PC-9 (cell line): ENCODE results near the gene BRD4. TPM values are rescaled to one million over a fixed set of nuclear protein-coding genes. Genes with fewer than 3 reads are reported as not detected.

Experiments
- BruUV-seq: library from RNA; stranded (reverse); fragments of 400-500 nt; replicated peaks from 2 replicates; lab custom pipeline; 2021; lab: Mats Ljungman, UMichigan
- CTCF ChIA-PET: fragments of 300-600 bp; sonication (Branson Sonifier 250); formaldehyde crosslinking; loops from one replicate; lab custom pipeline; 2022; ENCODE audit warnings: antibody characterized with exemption; lab: Charles Lee
- POLR2A ChIA-PET: fragments of 300-600 bp; sonication (Branson Sonifier 250); formaldehyde crosslinking; loops from one replicate; lab custom pipeline; 2022; ENCODE audit warnings: antibody characterized with exemption; ENCODE audit not compliant: unreplicated experiment; lab: Charles Lee
- DNase-seq, 2 experiments: peaks; one replicate each; pipeline versions ENCODE4 v3.0.0 to v3.0.0-alpha.2; 2015 to 2022; ENCODE audit warnings: mixed read lengths in 1 of 2
- H2AFZ ChIP-seq: fragments of 200-600 bp; sonication (generic); 2 replicates; pipeline ENCODE4 v1.8.1; 2017; ENCODE audit warnings: antibody characterized with exemption
- H3F3A ChIP-seq: fragments of 200-600 bp; sonication (generic); 2 replicates; pipeline ENCODE4 v1.8.1; 2017; ENCODE audit warnings: antibody characterized with exemption, mild to moderate bottlenecking, low read depth; ENCODE audit not compliant: insufficient read depth
- H3K27ac ChIP-seq: fragments of 200-600 bp; sonication (generic); 2 replicates; pipeline ENCODE4 v1.6.1; 2016; ENCODE audit warnings: mixed run types
- H3K27me3 ChIP-seq: fragments of 200-600 bp; sonication (generic); 2 replicates; pipeline ENCODE4 v1.6.1; 2016; ENCODE audit warnings: low read depth, mixed run types; ENCODE audit not compliant: insufficient read depth
- H3K36me3 ChIP-seq: fragments of 200-600 bp; sonication (generic); 2 replicates; pipeline ENCODE4 v1.6.1; 2016; ENCODE audit warnings: low read depth, mixed run types
- H3K4me1 ChIP-seq: fragments of 200-600 bp; sonication (generic); replicated peaks from 2 replicates; pipeline ENCODE4 v1.6.1; 2016; ENCODE audit warnings: mixed run types; ENCODE audit not compliant: insufficient read depth
- H3K4me2 ChIP-seq: fragments of 200-600 bp; sonication (generic); 2 replicates; pipeline ENCODE4 v1.6.1; 2017; ENCODE audit warnings: mixed run types
- H3K4me3 ChIP-seq: fragments of 200-600 bp; sonication (generic); 2 replicates; pipeline ENCODE4 v1.6.1; 2016; ENCODE audit warnings: mixed run types
- H3K79me2 ChIP-seq: fragments of 200-600 bp; sonication (generic); 2 replicates; pipeline ENCODE4 v1.6.1; 2017; ENCODE audit warnings: low read depth, mixed run types
- H3K9me2 ChIP-seq: fragments of 200-600 bp; sonication (generic); 2 replicates; pipeline ENCODE4 v1.8.1; 2017; ENCODE audit warnings: mild to moderate bottlenecking; ENCODE audit not compliant: insufficient read depth
- H3K9me3 ChIP-seq: fragments of 200-600 bp; sonication (generic); 2 replicates; pipeline ENCODE4 v1.8.1; 2016; ENCODE audit warnings: low read depth; ENCODE audit not compliant: insufficient read depth
- H4K20me1 ChIP-seq: fragments of 200-600 bp; sonication (generic); 2 replicates; pipeline ENCODE4 v1.8.1; 2017; ENCODE audit not compliant: insufficient read depth
- EZH2 ChIP-seq: fragments of 200-600 bp; sonication (generic); IDR thresholded peaks from 2 replicates; pipeline ENCODE4 v1.8.0; 2017; ENCODE audit warnings: antibody characterized with exemption, low read depth
- intact Hi-C: fragments of 100-400 bp; cut with micrococcal nuclease; formaldehyde crosslinking; loops from one replicate; pipeline ENCODE4 v1.10.0; 2022; ENCODE audit not compliant: unreplicated experiment
- total RNA-seq: library from RNA; stranded (reverse); gene quantifications from 2 replicates; pipeline ENCODE4 v1.2.3, GENCODE V29; 2021
- TF ChIP-seq, protein P1 (sequence below): fragments of 200-600 bp; sonication (generic); conservative IDR thresholded peaks from 2 replicates; pipeline ENCODE4 v1.6.1; 2017; ENCODE audit warnings: mixed run types, antibody characterized with exemption, mild to moderate bottlenecking, moderate library complexity

BRD4 gene
- total RNA-seq, 1 experiment from 2014 or later: 138 TPM

GRCh38 chr19:15269806-15270205, 62.5 kb downstream of the BRD4 start:
- no peaks in the 10 kb centered on the region for H3K9me3 ChIP-seq
- POLR2A ChIA-PET: no interaction called here
- H2AFZ ChIP-seq: no peak overlapping the region
- no peak for TF ChIP-seq EZH2
- TF ChIP-seq, protein P1, sequence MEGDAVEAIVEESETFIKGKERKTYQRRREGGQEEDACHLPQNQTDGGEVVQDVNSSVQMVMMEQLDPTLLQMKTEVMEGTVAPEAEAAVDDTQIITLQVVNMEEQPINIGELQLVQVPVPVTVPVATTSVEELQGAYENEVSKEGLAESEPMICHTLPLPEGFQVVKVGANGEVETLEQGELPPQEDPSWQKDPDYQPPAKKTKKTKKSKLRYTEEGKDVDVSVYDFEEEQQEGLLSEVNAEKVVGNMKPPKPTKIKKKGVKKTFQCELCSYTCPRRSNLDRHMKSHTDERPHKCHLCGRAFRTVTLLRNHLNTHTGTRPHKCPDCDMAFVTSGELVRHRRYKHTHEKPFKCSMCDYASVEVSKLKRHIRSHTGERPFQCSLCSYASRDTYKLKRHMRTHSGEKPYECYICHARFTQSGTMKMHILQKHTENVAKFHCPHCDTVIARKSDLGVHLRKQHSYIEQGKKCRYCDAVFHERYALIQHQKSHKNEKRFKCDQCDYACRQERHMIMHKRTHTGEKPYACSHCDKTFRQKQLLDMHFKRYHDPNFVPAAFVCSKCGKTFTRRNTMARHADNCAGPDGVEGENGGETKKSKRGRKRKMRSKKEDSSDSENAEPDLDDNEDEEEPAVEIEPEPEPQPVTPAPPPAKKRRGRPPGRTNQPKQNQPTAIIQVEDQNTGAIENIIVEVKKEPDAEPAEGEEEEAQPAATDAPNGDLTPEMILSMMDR: no peak
- CTCF ChIA-PET: no interaction called here
- H3K4me1 ChIP-seq: no peaks in the 10 kb centered on the region
- peaks cover 29% of the 10 kb centered on the region for H3F3A ChIP-seq
- peaks cover 90% of the 10 kb centered on the region for H3K79me2 ChIP-seq
- H4K20me1 ChIP-seq: peaks cover 99% of the 10 kb centered on the region
- H3K27me3 ChIP-seq: no peaks in the 10 kb centered on the region
- no peak overlapping the region for H3K27ac ChIP-seq
- no peaks in the 10 kb centered on the region for H3K9me2 ChIP-seq
- intact Hi-C loops: no loop called here
- H3K4me3 ChIP-seq: no peak overlapping the region
- no peak for DNase-seq
- H3K4me2 ChIP-seq: no peak overlapping the region
- peaks cover 74% of the 10 kb centered on the region for H3K36me3 ChIP-seq
- BruUV-seq: no TSS peak

DNA sequence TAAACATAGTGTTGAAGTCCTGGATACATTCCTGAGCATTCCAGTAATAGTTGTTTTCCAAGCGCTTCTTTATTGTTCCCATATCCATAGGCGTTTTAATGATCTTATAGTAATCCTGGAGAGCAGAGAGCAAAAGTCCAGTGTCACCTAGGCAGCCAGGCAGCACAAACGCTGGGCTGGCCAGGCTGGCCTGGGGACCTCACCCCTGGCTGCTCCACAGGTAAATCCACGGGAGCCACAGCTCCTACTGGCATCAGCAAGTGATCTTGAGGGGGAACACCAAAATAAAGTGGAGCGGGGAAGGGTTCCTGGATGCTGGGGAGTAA, 63.4 kb downstream of the BRD4 start:
- H2AFZ ChIP-seq: no peak overlapping the region
- H3K27me3 ChIP-seq: no peaks in the 10 kb centered on the region
- peaks cover 33% of the 10 kb centered on the region for H3F3A ChIP-seq
- intact Hi-C loops: no loop called here
- no peak for TF ChIP-seq EZH2
- TF ChIP-seq, protein P1: no peak
- BruUV-seq: no TSS peak
- no peak overlapping the region for H3K27ac ChIP-seq
- H3K36me3 ChIP-seq: peaks cover 76% of the 10 kb centered on the region
- ChIA-PET POLR2A (no interaction called here), CTCF (no interaction called here)
- no peak overlapping the region for H3K4me3 ChIP-seq
- H3K9me2 ChIP-seq: no peaks in the 10 kb centered on the region
- H3K4me1 ChIP-seq: no peaks in the 10 kb centered on the region
- no peak for DNase-seq
- no peak overlapping the region for H3K4me2 ChIP-seq
- no peaks in the 10 kb centered on the region for H3K9me3 ChIP-seq
- peaks cover 90% of the 10 kb centered on the region for H3K79me2 ChIP-seq
- peaks cover 99% of the 10 kb centered on the region for H4K20me1 ChIP-seq

DNA sequence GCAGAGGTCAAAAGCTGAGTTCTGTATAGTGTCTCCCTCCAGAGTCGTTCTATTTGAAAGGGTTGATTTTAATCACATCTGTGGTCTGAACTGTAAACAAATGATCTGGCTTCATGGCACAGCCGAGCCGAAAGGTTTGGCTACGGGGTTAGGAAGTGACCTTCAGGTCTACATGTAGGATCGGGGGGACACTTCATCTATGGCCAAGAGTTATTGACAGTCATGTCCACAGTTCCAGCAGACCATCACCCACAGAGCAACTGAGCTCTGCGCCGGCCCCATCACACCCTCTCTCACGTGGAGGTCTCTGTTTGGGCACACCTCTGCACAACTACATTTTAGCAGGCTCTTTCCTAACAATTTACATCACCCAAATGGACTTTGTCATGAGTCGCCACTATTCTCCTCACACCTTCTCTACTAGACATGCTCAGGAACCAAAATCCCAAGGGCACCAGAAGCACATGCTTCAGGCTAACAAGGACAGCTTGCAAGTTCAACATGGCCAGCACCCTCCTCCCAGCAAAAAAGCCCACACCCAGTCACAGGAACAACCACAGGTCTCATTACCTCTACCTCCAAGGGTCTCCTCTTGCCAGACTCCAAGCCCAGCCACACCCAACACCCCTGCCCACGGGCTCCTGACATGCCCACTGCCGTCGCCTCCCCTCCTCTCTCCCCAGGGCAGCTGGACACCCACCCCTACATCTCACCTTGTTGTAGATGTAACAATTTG, 64.0 kb downstream of the BRD4 start:
- H3F3A ChIP-seq: peaks cover 33% of the 10 kb centered on the region
- H3K4me1 ChIP-seq: no peaks in the 10 kb centered on the region
- DNase-seq: no peak
- no peak overlapping the region for H3K4me2 ChIP-seq
- H3K27ac ChIP-seq: no peak overlapping the region
- no peaks in the 10 kb centered on the region for H3K9me2 ChIP-seq
- BruUV-seq: no TSS peak
- H3K27me3 ChIP-seq: no peaks in the 10 kb centered on the region
- H3K4me3 ChIP-seq: no peak overlapping the region
- peaks cover 99% of the 10 kb centered on the region for H4K20me1 ChIP-seq
- H3K36me3 ChIP-seq: peaks cover 79% of the 10 kb centered on the region
- no peaks in the 10 kb centered on the region for H3K9me3 ChIP-seq
- TF ChIP-seq, protein P1: no peak
- TF ChIP-seq EZH2: no peak
- intact Hi-C loops: no loop called here
- CTCF ChIA-PET: no interaction called here
- POLR2A ChIA-PET: interaction anchor here (0.7 kb wide), 1 partner anchor 18 kb away, joined by 3 read pairs; no protein-coding TSS in a partner anchor
- H2AFZ ChIP-seq: no peak overlapping the region
- peaks cover 90% of the 10 kb centered on the region for H3K79me2 ChIP-seq
